HT-29 (cell line): ENCODE measurements around the gene MBOAT2. TPM values are rescaled to one million over a fixed set of nuclear protein-coding genes. Genes with fewer than 3 reads are reported as not detected.
"Not testable (repeated sequence)": the region's sequence is repeated elsewhere in the genome, so short reads cannot be mapped to it uniquely, and the experiment has no call there.

ENCODE experiments used
- DNase-seq: peaks from one replicate; pipeline ENCODE4 v3.0.0-alpha.2; 2015; ENCODE audit warnings: low spot score
- total RNA-seq: library from RNA; depleted of rRNA; stranded (reverse); fragments of >200 nt; shearing (Covaris generic); gene quantifications from 2 replicates; pipeline ENCODE4 v1.2.3, GENCODE V29; 2014

Gene MBOAT2
- total RNA-seq, 1 experiment from 2014 or later: 1.2 TPM

- no peak for DNase-seq
These were observed 45.9 kb downstream of the MBOAT2 start for GRCh38 chr2:8957628-8958027.

GRCh38 chr2:8956774-8957173, 46.7 kb downstream of the MBOAT2 start:
- DNase-seq: no peak

- no peak for DNase-seq
These were observed 48.5 kb downstream of the MBOAT2 start for GRCh38 chr2:8954990-8955389.

- no peak for DNase-seq
These were observed 50.0 kb downstream of the MBOAT2 start for GRCh38 chr2:8953525-8953924.

- DNase-seq: no peak
These were observed 63.9 kb downstream of the MBOAT2 start for GRCh38 chr2:8939486-8940114.

- no peak for DNase-seq
These were observed 65.1 kb downstream of the MBOAT2 start for GRCh38 chr2:8938384-8938783.

GRCh38 chr2:8935982-8936381, 67.5 kb downstream of the MBOAT2 start:
- no peak for DNase-seq

GRCh38 chr2:8934338-8934737, 69.1 kb downstream of the MBOAT2 start:
- DNase-seq: no peak

- no peak for DNase-seq
These were observed 70.8 kb downstream of the MBOAT2 start for GRCh38 chr2:8932702-8933101.

- DNase-seq: not testable (repeated sequence)
These were observed 73.3 kb downstream of the MBOAT2 start for GRCh38 chr2:8930185-8930584.

DNA sequence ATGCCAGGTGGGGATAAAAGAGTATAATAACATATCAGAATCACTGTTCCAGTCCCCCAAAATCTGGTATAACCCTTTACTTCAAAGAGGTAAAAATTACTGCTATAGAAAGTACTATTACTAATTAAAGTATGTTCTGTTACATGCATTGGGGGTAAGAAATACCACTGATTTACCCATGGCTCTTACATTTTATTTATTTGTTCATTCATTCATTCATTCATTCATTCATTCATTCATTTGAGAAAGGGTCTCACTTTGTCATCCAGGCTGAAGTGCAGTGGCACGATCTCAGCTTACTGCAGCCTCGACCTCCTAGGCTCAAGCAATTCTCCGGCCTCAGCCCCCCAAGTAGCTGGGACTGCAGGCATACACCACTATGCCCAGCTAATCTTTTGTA, 74.4 kb downstream of the MBOAT2 start:
- no peak for DNase-seq

DNA sequence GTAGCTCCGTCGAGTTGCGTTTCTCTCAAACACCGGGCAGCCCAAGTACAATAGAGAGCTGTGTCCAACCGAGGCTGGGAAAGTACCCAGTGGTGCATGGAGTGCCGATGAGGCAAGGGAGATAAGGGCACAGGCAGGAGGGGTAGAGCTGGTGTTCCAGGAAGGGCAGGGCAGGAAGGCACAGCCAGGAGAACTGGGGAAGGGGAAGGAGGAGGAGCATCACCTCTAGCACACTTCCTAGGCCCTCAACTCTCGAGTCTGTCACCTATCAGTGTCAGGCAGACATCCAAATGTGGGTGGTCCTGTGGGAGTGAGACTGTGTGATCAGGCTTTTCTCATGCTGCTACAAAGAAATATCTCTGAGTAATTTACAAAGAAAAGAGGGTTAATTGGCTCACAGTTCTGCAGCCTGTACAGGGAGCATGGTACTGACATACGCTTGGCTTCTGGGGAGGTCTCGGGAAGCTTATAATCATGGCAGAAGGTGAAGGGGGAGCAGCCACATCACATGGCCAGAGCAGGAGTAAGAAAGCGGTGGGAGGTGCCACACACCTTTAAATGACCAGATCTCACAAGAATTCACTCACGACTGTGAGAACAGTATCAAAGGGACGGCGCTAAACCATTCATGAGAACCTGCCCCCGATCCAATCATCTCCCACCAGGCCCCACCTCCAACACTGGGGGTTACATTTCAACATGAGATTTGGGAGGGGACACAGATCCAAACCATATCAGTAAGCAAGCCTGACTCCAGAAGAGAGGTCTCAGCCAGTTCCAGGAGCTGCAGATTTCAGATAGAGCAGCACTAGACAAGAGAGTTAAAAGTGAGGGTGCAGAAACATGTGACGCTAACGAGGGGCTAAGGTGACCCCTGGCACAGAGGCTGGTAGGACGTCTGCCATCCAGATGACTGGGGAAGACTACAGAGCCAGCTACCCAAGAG, 75.7 kb downstream of the MBOAT2 start:
- no peak for DNase-seq

DNA sequence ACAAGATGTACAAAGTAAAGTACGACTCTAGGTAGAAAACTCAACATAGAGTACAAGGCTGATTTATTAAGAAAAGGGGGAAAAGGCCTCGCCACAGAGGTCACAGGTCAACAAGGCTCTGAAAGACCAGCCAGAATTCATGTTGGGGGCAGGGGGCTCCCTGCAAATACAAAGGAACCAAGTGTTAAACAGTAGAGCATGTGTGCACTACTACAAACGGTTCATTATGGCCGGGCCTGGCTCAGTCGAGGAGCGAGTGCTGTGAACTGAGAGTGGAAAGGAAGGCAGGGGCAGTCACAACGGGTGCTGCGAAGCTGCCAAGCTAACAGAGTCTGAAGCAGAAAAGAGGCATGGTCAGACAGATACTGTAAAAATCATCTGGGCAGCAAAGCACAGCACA, 77.1 kb downstream of the MBOAT2 start:
- DNase-seq: no peak

DNA sequence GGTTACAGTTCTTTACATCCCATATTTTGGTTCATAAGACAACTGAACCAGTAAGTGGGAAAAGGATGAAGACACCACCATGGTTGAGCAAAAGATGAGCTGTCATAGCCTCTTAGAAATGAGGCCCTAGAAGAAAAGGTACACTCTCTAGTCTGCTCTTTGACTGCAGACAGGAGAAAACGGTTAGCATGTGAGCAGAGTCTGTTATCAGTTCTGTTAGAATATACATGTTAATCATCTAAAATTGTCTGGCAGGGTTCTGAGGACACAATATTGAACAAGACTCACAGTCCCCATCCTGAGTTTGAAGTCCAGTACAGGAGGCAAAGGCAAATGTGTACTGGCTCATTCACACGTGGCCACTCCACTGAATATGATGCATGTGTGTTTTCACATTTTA, 78.1 kb downstream of the MBOAT2 start:
- DNase-seq: no peak

- no peak for DNase-seq
These were observed 80.3 kb downstream of the MBOAT2 start for GRCh38 chr2:8923183-8923582.

DNA sequence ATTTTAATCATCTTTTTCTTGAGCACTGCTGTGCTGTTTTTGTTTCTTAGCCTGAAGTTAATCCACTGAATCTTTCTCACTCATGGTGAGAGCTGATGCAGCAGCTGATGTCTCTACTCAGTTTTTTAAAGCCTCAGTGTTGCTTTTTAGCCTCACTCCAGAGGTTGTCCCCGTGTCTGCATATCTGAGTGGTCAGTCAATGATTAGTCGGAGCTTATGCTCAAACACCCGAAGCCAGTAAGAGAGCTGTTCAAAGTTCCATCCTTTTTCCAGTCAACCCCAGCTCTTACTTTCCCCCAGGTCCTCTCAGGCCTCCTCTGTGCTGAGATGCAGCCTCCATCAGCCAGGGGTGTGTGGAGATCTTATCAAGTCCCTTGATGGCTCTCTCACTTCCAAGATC, 81.1 kb downstream of the MBOAT2 start:
- no peak for DNase-seq

DNA sequence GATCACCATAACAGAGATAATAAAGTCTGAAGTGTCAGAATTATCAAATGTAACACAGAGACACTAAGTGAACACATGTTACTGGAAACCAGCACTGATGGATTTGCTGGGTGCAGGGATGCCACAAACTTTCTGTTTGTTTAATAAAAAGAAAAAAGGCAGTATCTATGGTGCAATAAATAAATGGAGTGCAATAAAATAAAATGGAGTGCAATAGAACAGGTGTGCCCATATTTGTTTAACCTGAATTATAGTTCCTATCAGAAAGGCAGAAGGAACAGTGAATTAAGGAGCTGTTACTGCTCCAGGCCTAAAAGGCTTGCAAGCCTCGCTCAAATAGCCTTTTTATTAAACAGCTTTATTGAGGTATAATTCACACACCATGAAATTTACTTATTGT, 85.1 kb downstream of the MBOAT2 start:
- DNase-seq: no peak

- no peak for DNase-seq
These were observed 87.5 kb downstream of the MBOAT2 start for GRCh38 chr2:8915941-8916340.

DNA sequence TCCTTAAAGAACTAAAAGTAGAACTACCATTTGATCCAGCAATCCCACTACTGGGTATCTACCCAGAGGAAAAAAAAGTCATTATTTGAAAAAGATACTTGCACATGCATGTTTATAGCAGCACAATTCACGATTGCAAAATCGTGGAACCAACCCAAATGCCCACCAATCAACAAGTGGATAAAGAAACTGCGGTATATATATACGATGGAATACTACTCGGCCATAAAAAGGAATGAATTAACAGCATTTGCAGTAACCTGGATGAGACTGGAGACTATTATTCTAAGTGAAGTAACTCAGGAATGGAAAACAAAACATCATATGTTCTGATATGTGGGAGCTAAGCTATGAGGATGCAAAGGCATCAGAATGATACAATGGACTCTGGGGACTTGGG, 89.7 kb downstream of the MBOAT2 start:
- DNase-seq: not testable (repeated sequence)

- no peak for DNase-seq
These were observed 95.7 kb downstream of the MBOAT2 start for GRCh38 chr2:8907764-8908288.

DNA sequence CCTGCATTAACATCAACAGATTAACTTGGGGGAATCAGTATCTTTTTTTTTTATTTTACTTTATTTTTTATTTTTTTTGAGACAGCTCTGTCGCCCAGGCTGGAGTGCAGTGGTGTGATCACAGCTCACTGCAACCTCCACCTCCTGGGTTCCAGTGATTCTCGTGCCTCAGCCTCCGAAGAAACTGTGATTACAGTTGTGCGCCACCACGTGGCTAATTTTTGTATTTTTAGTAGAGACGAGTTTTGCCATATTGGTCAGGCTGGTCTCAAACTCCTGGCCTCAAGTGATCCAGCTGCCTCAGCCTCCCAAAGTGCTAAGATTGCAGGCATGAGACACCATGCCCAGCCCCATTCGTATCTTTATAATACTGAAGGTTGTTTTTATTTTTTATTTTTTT, 99.6 kb downstream of the MBOAT2 start:
- not testable (repeated sequence) for DNase-seq

DNA sequence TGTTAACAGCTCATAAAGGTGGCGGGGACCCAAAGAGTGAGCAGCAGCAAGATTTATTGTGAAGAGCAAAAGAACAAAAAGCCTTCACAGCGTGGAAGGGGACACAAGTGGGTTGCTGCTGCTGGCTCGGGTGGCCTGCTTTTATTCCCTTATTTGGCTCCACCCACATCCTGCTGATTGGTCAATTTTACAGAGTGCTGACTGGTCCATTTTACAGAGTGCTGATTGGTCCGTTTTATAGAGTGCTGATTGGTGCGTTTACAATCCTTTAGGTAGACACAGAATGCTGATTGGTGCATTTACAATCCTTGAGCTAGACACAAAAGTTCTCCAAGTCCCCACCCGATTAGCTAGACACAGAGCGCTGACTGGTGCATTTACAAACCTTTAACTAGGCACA, 100.7 kb downstream of the MBOAT2 start:
- DNase-seq: not testable (repeated sequence)

GRCh38 chr2:8897206-8897605, 106.3 kb downstream of the MBOAT2 start:
- not testable (repeated sequence) for DNase-seq
